HFF-Myc (cell line): Measurements from ENCODE around the gene PHYKPL.

ENCODE experiments used
- DNase-seq: peaks from one replicate; pipeline ENCODE4 v3.0.0-alpha.2; 2011; ENCODE audit warnings: low read depth; ENCODE audit errors: extremely low read depth
- H3K4me3 ChIP-seq: replicated peaks from 2 replicates; pipeline ENCODE4 v1.5.1; 2011; ENCODE audit warnings: low read depth, mild to moderate bottlenecking, control low read depth, low read length
- CTCF ChIP-seq: IDR thresholded peaks from 2 replicates; pipeline ENCODE4 v1.5.1; 2012; ENCODE audit warnings: mild to moderate bottlenecking, low read depth, low read length, control low read depth; ENCODE audit errors: missing control alignments

The PHYKPL gene

GRCh38 chr5:178215280-178216002, 17.2 kb downstream of the PHYKPL start:
- DNase-seq = no peak
- no peak for TF ChIP-seq CTCF

GRCh38 chr5:178214160-178214803, 18.3 kb downstream of the PHYKPL start:
- H3K4me3 ChIP-seq = no peak overlapping the region
- no peak for DNase-seq
- no peak for TF ChIP-seq CTCF

More at GRCh38 chr5:178215280-178216002, 17.2 kb downstream of the PHYKPL start:
- H3K4me3 ChIP-seq = no peak overlapping the region

GRCh38 chr5:178213748-178214151, 18.9 kb downstream of the PHYKPL start:
- no peak for TF ChIP-seq CTCF

GRCh38 chr5:178213003-178213461, 19.6 kb downstream of the PHYKPL start:
- TF ChIP-seq CTCF = no peak
- DNase-seq = no peak
- H3K4me3 ChIP-seq = no peak overlapping the region

More at GRCh38 chr5:178213748-178214151, 18.9 kb downstream of the PHYKPL start:
- H3K4me3 ChIP-seq = no peak overlapping the region
- DNase-seq = no peak

GRCh38 chr5:178212241-178213002, 20.2 kb downstream of the PHYKPL start:
- no peak for DNase-seq
- no peak for TF ChIP-seq CTCF
- no peak overlapping the region for H3K4me3 ChIP-seq

GRCh38 chr5:178211095-178212048, 21.2 kb downstream of the PHYKPL start:
- no peak for DNase-seq
- TF ChIP-seq CTCF = no peak

More at GRCh38 chr5:178211095-178212048, 21.2 kb downstream of the PHYKPL start:
- no peak overlapping the region for H3K4me3 ChIP-seq
